K562 (cell line): ENCODE measurements around the gene JUN. TPM values are rescaled to one million over a fixed set of nuclear protein-coding genes. Genes with fewer than 3 reads are reported as not detected.

Experiments
- KDM5B ChIP-seq: fragments of 200-600 bp; sonication (generic); IDR thresholded peaks from 2 replicates; pipeline ENCODE4 v1.6.1; 2012; ENCODE audit warnings: low read depth, mild to moderate bottlenecking, moderate library complexity, low read length, control low read depth, inconsistent platforms; ENCODE audit not compliant: insufficient replicate concordance
- PCBP1 ChIP-seq: fragments of 200-400 bp; formaldehyde crosslinking; IDR thresholded peaks from 2 replicates; pipeline ENCODE4 v1.6.1; 2018; ENCODE audit warnings: mild to moderate bottlenecking, low read depth, low read length; ENCODE audit not compliant: poor library complexity, severe bottlenecking
- POU5F1 ChIP-seq: fragments of 150-350 bp; IDR thresholded peaks from 2 replicates; pipeline ENCODE4 v1.6.1; 2014; ENCODE audit warnings: borderline replicate concordance, low read length, low read depth, mild to moderate bottlenecking; ENCODE audit not compliant: partially characterized antibody
- SNIP1 ChIP-seq: fragments of 450-650 bp; IDR thresholded peaks from 2 replicates; pipeline ENCODE4 v1.7.1; 2017; ENCODE audit warnings: low read depth, mild to moderate bottlenecking
- SREBF2 ChIP-seq: sonication (generic); formaldehyde crosslinking; IDR thresholded peaks from 2 replicates; pipeline ENCODE4 v1.4.0; 2020; ENCODE audit warnings: mild to moderate bottlenecking, missing genetic modification reagents
- SRF ChIP-seq, 2 experiments: fragments of 250-450, 450-650 bp in 1 of 2; sonication (Bioruptor Pico) in 1 of 2; sonication (generic) in 1 of 2; formaldehyde crosslinking; IDR thresholded peaks; 2 replicates each; pipeline versions ENCODE4 v1.5.0 to v1.5.1; 2020 to 2022; ENCODE audit warnings: mild to moderate bottlenecking in 1 of 2, missing genetic modification reagents in 1 of 2
- TBP ChIP-seq: optimal IDR thresholded peaks from 2 replicates; pipeline ENCODE3; 2011; ENCODE audit warnings: low read depth, low read length, improper control_type of control experiment
- TCF7 ChIP-seq: sonication (generic); IDR thresholded peaks from 2 replicates; pipeline ENCODE4 v1.6.1; 2016; ENCODE audit warnings: antibody characterized with exemption, borderline replicate concordance
- YY1 ChIP-seq, 3 experiments: IDR thresholded peaks; 2 replicates each; pipeline ENCODE4 v1.6.1; 2011; ENCODE audit warnings: low read length in 2 of 3, mild to moderate bottlenecking in 2 of 3, moderate library complexity in 2 of 3, borderline replicate concordance in 1 of 3, control low read depth in 1 of 3, low read depth in 1 of 3; ENCODE audit not compliant: insufficient read depth in 3 of 3, insufficient replicate concordance in 2 of 3, control insufficient read depth in 1 of 3, insufficient read length in 1 of 3; ENCODE audit errors: extremely low read depth in 1 of 3
- ZNF263 ChIP-seq: sonication (generic); formaldehyde crosslinking; IDR thresholded peaks from 2 replicates; pipeline ENCODE4 v1.8.0; 2022; ENCODE audit warnings: mild to moderate bottlenecking, missing genetic modification reagents, borderline replicate concordance
- ZNF785 ChIP-seq: fragments of 250-450 bp; sonication (Bioruptor Pico); IDR thresholded peaks from 2 replicates; pipeline ENCODE4 v1.4.0; 2020; ENCODE audit warnings: mild to moderate bottlenecking
- polyA plus RNA-seq, 8 experiments: library from polyadenylated mRNA; depleted of rRNA in 4 of 8; stranded (reverse) in 5 of 8; unstranded in 3 of 8; fragments of >200 nt; fragmentation: Nextera tagmentation in 2 of 8; fragmentation: Illumina TruSeq in 1 of 8; extraction: Ambion mirVana in 2 of 8; extraction: Trizol in 1 of 8; gene quantifications; 2 replicates each; pipeline versions ENCODE4 v1.2.1 to v1.2.3, GENCODE V29; 2011 to 2014; ENCODE audit warnings: inconsistent platforms in 1 of 8, missing spikeins in 1 of 8
- total RNA-seq, 7 experiments: library from RNA; depleted of rRNA in 6 of 7; stranded (reverse); fragments of >200 nt in 6 of 7; fragmentation: Illumina TruSeq in 2 of 7; extraction: Trizol in 2 of 7; gene quantifications; 2 replicates each; pipeline versions ENCODE4 v1.2.1 to v1.2.3, GENCODE V29; 2011 to 2021; ENCODE audit warnings: low replicate concordance in 1 of 7
- TF ChIP-seq, protein P1 (sequence below): sonication (generic); formaldehyde crosslinking; IDR thresholded peaks from 2 replicates; pipeline ENCODE4 v1.8.0; 2023; ENCODE audit warnings: missing genetic modification reagents, mild to moderate bottlenecking, borderline replicate concordance
- TF ChIP-seq, protein P2 (sequence below): sonication (generic); formaldehyde crosslinking; IDR thresholded peaks from 2 replicates; pipeline ENCODE4 v1.8.1; 2023; ENCODE audit warnings: mild to moderate bottlenecking, missing genetic modification reagents
- TF ChIP-seq, protein P3 (sequence below): sonication (generic); formaldehyde crosslinking; IDR thresholded peaks from 2 replicates; pipeline ENCODE4 v1.8.0; 2022; ENCODE audit warnings: missing genetic modification reagents, mild to moderate bottlenecking, borderline replicate concordance
- TF ChIP-seq, protein P4 (sequence below): sonication (generic); formaldehyde crosslinking; IDR thresholded peaks from 2 replicates; pipeline ENCODE4 v1.5.0; 2020; ENCODE audit warnings: missing genetic modification reagents

The JUN gene
- total and polyA plus RNA-seq, 9 of the 15 experiments (the other 6 are each of a cell fraction or from before 2014, with no cell fraction given), result 0.32 to 23.4 (median 4.0) TPM

GRCh38 chr1:58783993-58784757 is at the start of gene JUN (continued):
- TF ChIP-seq, protein P1, sequence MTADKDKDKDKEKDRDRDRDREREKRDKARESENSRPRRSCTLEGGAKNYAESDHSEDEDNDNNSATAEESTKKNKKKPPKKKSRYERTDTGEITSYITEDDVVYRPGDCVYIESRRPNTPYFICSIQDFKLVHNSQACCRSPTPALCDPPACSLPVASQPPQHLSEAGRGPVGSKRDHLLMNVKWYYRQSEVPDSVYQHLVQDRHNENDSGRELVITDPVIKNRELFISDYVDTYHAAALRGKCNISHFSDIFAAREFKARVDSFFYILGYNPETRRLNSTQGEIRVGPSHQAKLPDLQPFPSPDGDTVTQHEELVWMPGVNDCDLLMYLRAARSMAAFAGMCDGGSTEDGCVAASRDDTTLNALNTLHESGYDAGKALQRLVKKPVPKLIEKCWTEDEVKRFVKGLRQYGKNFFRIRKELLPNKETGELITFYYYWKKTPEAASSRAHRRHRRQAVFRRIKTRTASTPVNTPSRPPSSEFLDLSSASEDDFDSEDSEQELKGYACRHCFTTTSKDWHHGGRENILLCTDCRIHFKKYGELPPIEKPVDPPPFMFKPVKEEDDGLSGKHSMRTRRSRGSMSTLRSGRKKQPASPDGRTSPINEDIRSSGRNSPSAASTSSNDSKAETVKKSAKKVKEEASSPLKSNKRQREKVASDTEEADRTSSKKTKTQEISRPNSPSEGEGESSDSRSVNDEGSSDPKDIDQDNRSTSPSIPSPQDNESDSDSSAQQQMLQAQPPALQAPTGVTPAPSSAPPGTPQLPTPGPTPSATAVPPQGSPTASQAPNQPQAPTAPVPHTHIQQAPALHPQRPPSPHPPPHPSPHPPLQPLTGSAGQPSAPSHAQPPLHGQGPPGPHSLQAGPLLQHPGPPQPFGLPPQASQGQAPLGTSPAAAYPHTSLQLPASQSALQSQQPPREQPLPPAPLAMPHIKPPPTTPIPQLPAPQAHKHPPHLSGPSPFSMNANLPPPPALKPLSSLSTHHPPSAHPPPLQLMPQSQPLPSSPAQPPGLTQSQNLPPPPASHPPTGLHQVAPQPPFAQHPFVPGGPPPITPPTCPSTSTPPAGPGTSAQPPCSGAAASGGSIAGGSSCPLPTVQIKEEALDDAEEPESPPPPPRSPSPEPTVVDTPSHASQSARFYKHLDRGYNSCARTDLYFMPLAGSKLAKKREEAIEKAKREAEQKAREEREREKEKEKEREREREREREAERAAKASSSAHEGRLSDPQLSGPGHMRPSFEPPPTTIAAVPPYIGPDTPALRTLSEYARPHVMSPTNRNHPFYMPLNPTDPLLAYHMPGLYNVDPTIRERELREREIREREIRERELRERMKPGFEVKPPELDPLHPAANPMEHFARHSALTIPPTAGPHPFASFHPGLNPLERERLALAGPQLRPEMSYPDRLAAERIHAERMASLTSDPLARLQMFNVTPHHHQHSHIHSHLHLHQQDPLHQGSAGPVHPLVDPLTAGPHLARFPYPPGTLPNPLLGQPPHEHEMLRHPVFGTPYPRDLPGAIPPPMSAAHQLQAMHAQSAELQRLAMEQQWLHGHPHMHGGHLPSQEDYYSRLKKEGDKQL (CRISPR knock-in tag), result no peak
- TF ChIP-seq, protein P2, sequence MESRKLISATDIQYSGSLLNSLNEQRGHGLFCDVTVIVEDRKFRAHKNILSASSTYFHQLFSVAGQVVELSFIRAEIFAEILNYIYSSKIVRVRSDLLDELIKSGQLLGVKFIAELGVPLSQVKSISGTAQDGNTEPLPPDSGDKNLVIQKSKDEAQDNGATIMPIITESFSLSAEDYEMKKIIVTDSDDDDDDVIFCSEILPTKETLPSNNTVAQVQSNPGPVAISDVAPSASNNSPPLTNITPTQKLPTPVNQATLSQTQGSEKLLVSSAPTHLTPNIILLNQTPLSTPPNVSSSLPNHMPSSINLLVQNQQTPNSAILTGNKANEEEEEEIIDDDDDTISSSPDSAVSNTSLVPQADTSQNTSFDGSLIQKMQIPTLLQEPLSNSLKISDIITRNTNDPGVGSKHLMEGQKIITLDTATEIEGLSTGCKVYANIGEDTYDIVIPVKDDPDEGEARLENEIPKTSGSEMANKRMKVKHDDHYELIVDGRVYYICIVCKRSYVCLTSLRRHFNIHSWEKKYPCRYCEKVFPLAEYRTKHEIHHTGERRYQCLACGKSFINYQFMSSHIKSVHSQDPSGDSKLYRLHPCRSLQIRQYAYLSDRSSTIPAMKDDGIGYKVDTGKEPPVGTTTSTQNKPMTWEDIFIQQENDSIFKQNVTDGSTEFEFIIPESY (CRISPR knock-in tag), result peak; percentile 19; the same call in 1 of the 2 replicates
- TF ChIP-seq SREBF2 (CRISPR knock-in tag) (no peak), TCF7 (no peak), SRF (CRISPR knock-in tag; IDR thresholded peaks at IDR 0.05) (peak in 1 of 2 experiments; percentile 84; a peak in 2 of 4 replicates), ZNF785 (CRISPR knock-in tag) (no peak), PCBP1 (no peak), YY1 (IDR thresholded peaks at IDR 0.05; ENCODE audit: borderline replicate concordance in 1 of 3, control insufficient read depth in 1 of 3, extremely low read depth in 1 of 3, insufficient read depth in 3 of 3, insufficient read length in 1 of 3, insufficient replicate concordance in 2 of 3, low read depth in 1 of 3, low read length in 2 of 3) (peak in 2 of 3 experiments; percentile 75 to 85), ZNF263 (no peak; the same call in 1 of the 2 replicates), POU5F1 (no peak), TBP (peak; percentile 99), KDM5B (peak; percentile 100), SNIP1 (no peak)
- TF ChIP-seq, protein P3, sequence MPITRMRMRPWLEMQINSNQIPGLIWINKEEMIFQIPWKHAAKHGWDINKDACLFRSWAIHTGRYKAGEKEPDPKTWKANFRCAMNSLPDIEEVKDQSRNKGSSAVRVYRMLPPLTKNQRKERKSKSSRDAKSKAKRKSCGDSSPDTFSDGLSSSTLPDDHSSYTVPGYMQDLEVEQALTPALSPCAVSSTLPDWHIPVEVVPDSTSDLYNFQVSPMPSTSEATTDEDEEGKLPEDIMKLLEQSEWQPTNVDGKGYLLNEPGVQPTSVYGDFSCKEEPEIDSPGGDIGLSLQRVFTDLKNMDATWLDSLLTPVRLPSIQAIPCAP (CRISPR knock-in tag), result no peak
- TF ChIP-seq, protein P4, sequence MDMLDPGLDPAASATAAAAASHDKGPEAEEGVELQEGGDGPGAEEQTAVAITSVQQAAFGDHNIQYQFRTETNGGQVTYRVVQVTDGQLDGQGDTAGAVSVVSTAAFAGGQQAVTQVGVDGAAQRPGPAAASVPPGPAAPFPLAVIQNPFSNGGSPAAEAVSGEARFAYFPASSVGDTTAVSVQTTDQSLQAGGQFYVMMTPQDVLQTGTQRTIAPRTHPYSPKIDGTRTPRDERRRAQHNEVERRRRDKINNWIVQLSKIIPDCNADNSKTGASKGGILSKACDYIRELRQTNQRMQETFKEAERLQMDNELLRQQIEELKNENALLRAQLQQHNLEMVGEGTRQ (CRISPR knock-in tag), result no peak; the same call in 1 of the 2 replicates
